ENCODE data around the gene MOB2. TPM values are rescaled to one million over a fixed set of nuclear protein-coding genes. Genes with fewer than 3 reads are reported as not detected.

MOB2 gene
- total RNA-seq, 1 experiment from 2014 or later = 15.2 TPM

Other genes starting within 250 kb of the MOB2 start
- 18.6 and 26.9 TPM in 2 replicates for gene TOLLIP, start 177.1 kb downstream of the MOB2 start, total RNA-seq (2014; rRNA removed; shearing (Covaris generic))
- 1.3 and 2.5 TPM in 2 replicates for gene BRSK2, start 96.8 kb downstream of the MOB2 start, total RNA-seq (2014; rRNA removed; shearing (Covaris generic))
- gene DUSP8, start 85.5 kb upstream of the MOB2 start, total RNA-seq (2014; rRNA removed; shearing (Covaris generic)) = 0.45 and 3.2 TPM in 2 replicates
- gene KRTAP5-1, start 98.5 kb upstream of the MOB2 start, total RNA-seq (2014; rRNA removed; shearing (Covaris generic)) = not detected in 2 replicates
- gene KRTAP5-2, start 111.5 kb upstream of the MOB2 start, total RNA-seq (2014; rRNA removed; shearing (Covaris generic)) = not detected in 2 replicates
- gene KRTAP5-3, start 121.7 kb upstream of the MOB2 start, total RNA-seq (2014; rRNA removed; shearing (Covaris generic)) = not detected in 2 replicates
- not detected in 2 replicates for gene KRTAP5-4, start 135.4 kb upstream of the MOB2 start, total RNA-seq (2014; rRNA removed; shearing (Covaris generic))
- not detected in 2 replicates for gene KRTAP5-5, start 143.0 kb upstream of the MOB2 start, total RNA-seq (2014; rRNA removed; shearing (Covaris generic))
- gene KRTAP5-6, start 210.4 kb upstream of the MOB2 start, total RNA-seq (2014; rRNA removed; shearing (Covaris generic)) = not detected in 2 replicates

All from H4 (cell line).